GM04504 (cell line): ENCODE measurements around the gene IZUMO4.

Source experiments
- DNase-seq: peaks from one replicate; pipeline ENCODE4 v3.0.0-alpha.2; 2012; ENCODE audit warnings: low read depth

The IZUMO4 gene

GRCh38 chr19:2148482-2149135 lies 51.9 kb downstream of the IZUMO4 start:
- no peak for DNase-seq
